ENCODE data around the gene RAI14.

RAI14 gene

DNA sequence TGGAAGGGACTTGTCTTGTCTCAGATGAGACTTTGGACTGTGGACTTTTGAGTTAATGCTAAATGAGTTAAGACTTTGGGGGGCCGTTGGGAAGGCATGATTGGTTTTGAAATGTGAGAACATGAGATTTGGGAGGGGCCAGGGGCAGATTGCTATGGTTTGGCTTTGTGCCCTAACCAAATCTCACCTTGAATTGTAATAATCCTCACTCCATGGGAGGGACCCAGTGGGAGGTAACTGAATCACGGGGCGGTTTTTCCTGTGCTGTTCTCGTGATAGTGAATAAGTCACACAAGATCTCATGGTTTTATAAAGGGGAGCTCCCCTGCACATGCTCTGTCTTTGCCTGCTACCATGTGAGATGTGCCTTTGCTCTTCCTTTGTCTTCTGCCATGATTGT lies 72.1 kb downstream of the RAI14 start:
- H3K27ac ChIP-seq: no peak overlapping the region

DNA sequence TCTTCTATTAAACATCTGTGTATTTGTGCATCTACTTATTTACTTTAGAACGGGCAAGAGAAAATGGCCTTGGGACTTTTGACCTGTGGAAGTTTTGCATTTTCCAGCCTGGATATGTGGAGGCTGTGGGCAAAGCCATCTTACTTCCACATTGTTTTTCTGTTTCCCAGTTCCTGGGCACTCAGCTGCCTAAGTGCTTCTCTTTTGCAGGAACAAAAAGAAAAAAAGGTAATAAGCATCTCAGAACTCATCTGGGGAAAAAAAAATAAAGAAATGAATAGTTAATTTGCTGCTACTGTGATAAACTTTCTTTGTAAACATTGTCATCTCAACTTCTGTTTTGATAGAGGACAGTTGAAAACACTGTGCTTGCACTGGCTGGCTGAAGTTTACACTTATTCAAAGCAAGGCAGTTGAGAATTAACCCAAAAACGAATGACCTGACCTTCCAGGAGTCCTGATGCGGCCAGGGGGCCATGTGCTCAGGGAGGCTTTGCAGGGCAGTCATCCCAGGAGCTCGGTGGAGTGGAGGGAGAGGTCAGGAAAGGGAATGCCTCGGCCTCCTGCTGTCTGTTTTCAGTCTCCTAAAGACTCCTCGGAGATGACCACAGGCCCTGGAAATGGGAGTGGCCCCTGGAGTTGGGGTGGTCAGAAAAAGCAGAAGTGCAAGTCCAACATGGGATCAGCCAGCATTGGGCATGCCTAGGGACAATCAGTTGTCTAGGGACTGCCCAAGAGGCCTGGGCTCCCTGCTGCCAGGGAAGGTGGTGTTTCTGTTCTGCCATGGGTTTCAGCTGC lies 75.5 kb downstream of the RAI14 start:
- TF ChIP-seq, protein P1, sequence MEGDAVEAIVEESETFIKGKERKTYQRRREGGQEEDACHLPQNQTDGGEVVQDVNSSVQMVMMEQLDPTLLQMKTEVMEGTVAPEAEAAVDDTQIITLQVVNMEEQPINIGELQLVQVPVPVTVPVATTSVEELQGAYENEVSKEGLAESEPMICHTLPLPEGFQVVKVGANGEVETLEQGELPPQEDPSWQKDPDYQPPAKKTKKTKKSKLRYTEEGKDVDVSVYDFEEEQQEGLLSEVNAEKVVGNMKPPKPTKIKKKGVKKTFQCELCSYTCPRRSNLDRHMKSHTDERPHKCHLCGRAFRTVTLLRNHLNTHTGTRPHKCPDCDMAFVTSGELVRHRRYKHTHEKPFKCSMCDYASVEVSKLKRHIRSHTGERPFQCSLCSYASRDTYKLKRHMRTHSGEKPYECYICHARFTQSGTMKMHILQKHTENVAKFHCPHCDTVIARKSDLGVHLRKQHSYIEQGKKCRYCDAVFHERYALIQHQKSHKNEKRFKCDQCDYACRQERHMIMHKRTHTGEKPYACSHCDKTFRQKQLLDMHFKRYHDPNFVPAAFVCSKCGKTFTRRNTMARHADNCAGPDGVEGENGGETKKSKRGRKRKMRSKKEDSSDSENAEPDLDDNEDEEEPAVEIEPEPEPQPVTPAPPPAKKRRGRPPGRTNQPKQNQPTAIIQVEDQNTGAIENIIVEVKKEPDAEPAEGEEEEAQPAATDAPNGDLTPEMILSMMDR (conservative IDR thresholded peaks at IDR 0.05): no peak
- H3K27ac ChIP-seq: peak overlapping the region; percentile 26

More for the DNA sequence above, 72.1 kb downstream of the RAI14 start:
- TF ChIP-seq, protein P1 (conservative IDR thresholded peaks at IDR 0.05): no peak

DNA sequence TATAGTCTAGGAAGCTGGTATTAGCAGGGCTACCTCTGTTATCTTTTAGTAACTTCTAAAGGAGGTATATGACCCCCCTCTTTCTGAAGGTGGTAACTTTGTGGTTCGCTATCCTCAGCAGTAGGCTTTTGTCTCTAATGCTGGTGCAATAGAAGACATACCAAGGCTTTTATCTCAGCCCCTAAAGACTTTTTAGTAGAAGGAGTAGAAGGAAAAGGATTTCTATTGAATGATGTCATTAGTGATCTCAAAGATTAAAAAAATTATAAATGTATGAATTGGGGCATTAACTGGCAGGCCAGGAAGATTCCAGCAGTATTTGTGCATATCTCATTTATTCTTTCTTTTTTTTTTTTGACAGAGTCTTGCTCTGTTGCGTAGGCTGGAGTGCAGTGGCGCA lies 78.2 kb downstream of the RAI14 start:
- TF ChIP-seq, protein P1 (conservative IDR thresholded peaks at IDR 0.05): no peak
- H3K27ac ChIP-seq: no peak overlapping the region

DNA sequence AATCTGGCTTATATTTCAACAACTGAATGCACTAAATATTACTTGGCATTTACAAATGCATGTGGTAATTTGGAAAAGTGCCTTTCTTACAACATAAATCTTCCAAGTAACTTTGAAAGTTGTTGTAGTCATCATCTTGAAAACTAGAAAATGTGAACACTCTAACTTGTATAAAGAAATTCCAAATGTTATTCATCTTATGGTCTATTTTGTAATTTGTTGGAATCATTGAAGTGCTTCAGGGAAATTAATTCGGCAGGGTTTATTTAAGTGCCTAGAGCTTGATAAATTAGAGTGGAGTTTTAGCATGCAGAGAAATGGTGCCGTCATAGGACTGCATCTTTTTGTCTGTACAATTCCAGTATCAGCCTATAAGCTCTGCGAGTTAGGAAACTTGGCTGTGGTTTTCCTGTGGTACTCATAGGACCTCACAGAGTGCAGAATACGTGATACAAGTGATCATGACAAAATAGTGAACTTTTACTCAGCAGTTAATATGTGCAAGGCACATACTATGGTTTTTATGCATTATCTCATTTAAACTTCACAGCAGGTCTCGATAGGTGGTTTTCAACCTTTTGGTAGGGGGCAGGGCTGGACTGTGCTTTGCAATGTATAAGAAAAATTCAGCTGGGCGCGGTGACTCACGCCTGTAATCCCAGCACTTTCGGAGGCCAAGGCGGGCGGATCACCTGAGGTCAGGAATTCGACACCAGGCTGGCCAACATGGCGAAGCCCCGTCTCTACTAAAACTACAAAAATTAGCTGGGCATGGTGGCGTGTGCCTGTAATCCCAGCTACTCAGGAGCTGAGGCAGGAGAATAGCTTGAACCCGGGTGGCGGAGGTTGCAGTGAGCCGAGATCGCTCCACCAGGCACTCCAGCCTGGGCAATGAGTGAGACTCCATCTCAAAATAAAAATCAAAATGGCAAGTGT lies 79.6 kb downstream of the RAI14 start:
- TF ChIP-seq, protein P1 (conservative IDR thresholded peaks at IDR 0.05): no peak
- no peak overlapping the region for H3K27ac ChIP-seq

DNA sequence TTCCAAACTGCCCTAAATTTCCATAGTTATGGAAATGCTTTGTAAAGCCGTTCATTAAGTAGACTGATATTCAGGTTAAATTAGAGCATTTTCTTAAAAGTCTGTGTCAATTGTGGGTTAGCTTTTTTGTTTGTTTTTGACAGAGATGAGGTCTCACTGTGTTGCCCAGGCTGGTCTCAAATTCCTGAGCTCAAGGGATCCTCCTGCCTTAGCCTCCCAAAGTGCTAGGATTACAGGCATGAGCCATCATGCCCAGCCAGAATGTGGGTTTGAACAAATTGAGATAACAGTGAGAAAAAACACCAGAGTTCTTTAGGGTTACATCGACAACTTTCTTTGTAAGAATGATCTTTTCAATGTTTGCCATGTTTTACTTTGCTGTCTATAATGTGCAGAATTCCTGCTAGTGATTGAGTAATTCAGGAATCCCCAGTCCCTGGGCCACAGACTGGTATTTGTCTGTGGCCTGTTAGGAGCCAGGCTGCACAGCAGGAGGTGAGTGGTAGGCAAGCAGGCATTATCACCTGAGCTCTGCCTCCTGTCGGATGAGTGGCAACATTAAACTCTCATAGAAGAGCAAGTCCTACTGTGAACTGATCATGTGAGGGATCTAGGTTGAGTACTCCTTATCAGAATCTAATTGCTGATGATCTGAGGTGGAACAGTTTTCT lies 80.5 kb downstream of the RAI14 start:
- TF ChIP-seq, protein P1 (conservative IDR thresholded peaks at IDR 0.05): no peak
- no peak overlapping the region for H3K27ac ChIP-seq

DNA sequence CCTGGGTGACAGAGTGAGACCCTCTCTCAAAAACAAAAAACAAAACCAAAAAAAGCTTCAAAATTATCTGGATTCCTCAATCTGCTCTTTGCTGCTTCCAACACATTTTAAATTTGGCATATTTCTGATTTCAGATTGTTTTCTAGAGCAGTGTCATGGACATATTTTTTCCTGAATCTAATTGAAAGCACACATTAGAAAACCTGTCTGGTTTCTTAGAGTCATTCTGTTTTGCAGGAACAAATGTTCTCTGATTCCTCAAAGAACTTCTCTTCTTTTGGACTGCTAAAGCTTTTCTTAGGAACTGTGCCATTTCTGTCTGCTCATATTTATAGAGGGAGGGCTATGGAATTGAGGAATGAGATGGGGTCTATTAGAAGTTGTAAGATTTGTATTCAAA lies 81.6 kb downstream of the RAI14 start:
- TF ChIP-seq, protein P1 (conservative IDR thresholded peaks at IDR 0.05): no peak

DNA sequence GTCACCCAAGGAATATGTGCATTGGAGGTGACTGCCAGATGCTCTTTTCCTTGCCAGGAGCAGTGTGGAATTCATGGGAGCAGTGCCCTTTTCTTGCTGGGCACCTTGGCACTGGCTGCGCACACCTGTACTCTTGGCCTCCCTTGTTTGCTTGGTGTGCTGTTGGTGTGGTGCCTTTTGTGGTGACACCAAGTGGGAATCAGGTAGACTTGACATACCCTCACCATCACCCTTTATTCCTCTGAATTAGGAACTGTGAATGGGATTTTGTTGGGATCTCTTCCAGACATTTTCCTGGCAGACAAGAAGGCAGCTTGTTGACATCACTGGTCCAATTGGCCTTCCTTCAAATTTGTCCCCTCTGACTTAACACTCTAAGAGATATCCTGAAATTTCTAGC lies 82.3 kb downstream of the RAI14 start:
- no peak overlapping the region for H3K27ac ChIP-seq
- TF ChIP-seq, protein P1 (conservative IDR thresholded peaks at IDR 0.05): no peak

More for the DNA sequence above, 81.6 kb downstream of the RAI14 start:
- H3K27ac ChIP-seq: no peak overlapping the region

All from VCaP (cell line).